ENCODE data around the gene MS4A4A. TPM values are rescaled to one million over a fixed set of nuclear protein-coding genes. Genes with fewer than 3 reads are reported as not detected.

Gene MS4A4A
- total RNA-seq, 4 donors from 2014 or later = 27.8 to 55.8 (median 38.3) TPM

DNA sequence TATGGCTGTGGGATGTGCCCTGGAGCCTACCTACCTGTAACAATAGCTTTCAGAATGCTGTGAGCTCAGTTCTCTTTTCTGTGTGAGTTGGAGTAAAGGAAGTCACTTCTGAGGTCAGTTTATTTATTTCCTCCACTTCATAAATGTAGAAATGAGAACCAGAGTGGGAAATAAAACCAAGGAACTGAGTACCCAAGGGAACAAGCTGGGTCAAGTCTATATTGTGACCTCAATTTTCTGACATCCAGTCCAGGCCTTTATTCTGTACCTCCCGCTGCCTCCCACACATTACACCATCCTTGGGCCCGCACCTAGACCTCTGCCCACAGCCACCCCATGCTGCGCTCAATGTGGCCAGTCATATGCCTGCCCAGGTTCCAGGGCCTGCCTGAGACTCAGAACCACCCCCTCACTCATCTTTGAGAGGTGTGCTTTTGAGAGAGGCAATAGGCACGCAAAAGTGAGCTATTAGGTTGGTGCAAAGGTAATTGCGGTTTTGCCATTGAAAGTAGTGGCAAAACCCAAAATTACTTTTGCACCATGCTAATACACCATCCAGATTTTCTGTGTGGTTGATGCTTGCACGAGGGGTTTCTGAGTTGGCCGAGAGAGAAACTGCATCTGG is 56.4 kb downstream of the MS4A4A start:
- H3K27ac ChIP-seq = no peak overlapping the region
- H3K27me3 ChIP-seq = no peaks in the 10 kb centered on the region
- TF ChIP-seq, protein P1, sequence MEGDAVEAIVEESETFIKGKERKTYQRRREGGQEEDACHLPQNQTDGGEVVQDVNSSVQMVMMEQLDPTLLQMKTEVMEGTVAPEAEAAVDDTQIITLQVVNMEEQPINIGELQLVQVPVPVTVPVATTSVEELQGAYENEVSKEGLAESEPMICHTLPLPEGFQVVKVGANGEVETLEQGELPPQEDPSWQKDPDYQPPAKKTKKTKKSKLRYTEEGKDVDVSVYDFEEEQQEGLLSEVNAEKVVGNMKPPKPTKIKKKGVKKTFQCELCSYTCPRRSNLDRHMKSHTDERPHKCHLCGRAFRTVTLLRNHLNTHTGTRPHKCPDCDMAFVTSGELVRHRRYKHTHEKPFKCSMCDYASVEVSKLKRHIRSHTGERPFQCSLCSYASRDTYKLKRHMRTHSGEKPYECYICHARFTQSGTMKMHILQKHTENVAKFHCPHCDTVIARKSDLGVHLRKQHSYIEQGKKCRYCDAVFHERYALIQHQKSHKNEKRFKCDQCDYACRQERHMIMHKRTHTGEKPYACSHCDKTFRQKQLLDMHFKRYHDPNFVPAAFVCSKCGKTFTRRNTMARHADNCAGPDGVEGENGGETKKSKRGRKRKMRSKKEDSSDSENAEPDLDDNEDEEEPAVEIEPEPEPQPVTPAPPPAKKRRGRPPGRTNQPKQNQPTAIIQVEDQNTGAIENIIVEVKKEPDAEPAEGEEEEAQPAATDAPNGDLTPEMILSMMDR (IDR thresholded peaks at IDR 0.05) = no peak
- peak in 1 of 2 donors; percentile 8 for TF ChIP-seq EP300 (IDR thresholded peaks at IDR 0.05)
- no peak for TF ChIP-seq POLR2A (IDR thresholded peaks at IDR 0.05)
- WGBS, 2 donors = 89 to 91% methylated on average over 7 of the region's 7 CpGs
- H3K4me1 ChIP-seq = no peaks in the 10 kb centered on the region
- no peak for DNase-seq (ENCODE audit: low spot score in 2 of 2)
- H3K4me3 ChIP-seq = no peak overlapping the region
- H3K36me3 ChIP-seq = no peaks in the 10 kb centered on the region
- H3K9me3 ChIP-seq = no peaks in the 10 kb centered on the region

DNA sequence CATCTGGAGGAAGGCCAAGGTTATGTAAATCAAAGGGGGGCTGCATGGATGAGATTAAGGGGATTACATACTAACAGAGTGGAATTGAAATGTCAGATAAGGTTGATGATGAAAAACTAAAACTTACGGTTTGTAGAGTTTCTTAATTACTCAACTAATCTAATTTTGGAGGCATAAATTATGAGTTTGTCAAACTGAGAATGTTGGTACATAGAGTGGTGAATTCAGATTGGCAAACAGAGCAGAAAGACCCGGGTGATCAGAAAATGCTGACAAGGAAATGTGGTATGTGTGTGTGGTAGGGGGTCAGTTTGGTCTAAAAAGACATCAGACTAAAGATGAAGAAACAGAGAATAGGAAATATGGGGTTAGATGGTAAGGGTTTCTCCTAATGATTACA is 57.6 kb downstream of the MS4A4A start:
- no peak for DNase-seq (ENCODE audit: low spot score in 2 of 2)
- H3K36me3 ChIP-seq = no peaks in the 10 kb centered on the region
- 59 to 67% methylated on average over 2 of the region's 2 CpGs for WGBS, 2 donors
- no peaks in the 10 kb centered on the region for H3K9me3 ChIP-seq
- H3K4me3 ChIP-seq = no peak overlapping the region
- H3K27me3 ChIP-seq = no peaks in the 10 kb centered on the region
- H3K27ac ChIP-seq = no peak overlapping the region
- no peaks in the 10 kb centered on the region for H3K4me1 ChIP-seq
- no peak for TF ChIP-seq EP300 (IDR thresholded peaks at IDR 0.05)
- TF ChIP-seq, protein P1 (IDR thresholded peaks at IDR 0.05) = no peak
- no peak for TF ChIP-seq POLR2A (IDR thresholded peaks at IDR 0.05)

DNA sequence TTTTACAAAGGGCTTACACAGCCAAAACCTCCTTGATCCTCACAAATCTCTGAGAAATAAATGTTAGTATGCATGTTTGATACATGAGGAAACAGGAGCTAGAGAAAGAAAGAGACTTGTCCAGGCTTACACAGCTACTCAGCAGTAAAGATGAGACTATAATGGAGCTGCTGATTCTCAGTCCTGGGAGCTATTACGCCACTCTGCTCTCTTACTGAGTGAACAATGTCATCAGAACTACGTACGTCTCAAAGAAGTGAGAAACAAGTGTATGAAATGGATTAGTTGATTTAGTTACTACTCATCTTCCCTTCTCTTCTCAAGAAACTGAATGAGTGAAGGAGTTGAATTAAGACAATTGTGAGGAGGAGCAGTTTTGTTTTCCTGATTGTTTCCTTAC is 58.9 kb downstream of the MS4A4A start:
- 47 to 52% methylated on average over 3 of the region's 3 CpGs for WGBS, 2 donors
- Histone ChIP-seq H3K4me1 (no peaks in the 10 kb centered on the region), H3K4me3 (no peak overlapping the region), H3K27ac (no peak overlapping the region), H3K36me3 (no peaks in the 10 kb centered on the region), H3K27me3 (no peaks in the 10 kb centered on the region), H3K9me3 (no peaks in the 10 kb centered on the region)
- TF ChIP-seq EP300 (IDR thresholded peaks at IDR 0.05) (no peak), POLR2A (IDR thresholded peaks at IDR 0.05) (no peak)
- TF ChIP-seq, protein P1 (IDR thresholded peaks at IDR 0.05) = no peak
- DNase-seq (ENCODE audit: low spot score in 2 of 2) = no peak

DNA sequence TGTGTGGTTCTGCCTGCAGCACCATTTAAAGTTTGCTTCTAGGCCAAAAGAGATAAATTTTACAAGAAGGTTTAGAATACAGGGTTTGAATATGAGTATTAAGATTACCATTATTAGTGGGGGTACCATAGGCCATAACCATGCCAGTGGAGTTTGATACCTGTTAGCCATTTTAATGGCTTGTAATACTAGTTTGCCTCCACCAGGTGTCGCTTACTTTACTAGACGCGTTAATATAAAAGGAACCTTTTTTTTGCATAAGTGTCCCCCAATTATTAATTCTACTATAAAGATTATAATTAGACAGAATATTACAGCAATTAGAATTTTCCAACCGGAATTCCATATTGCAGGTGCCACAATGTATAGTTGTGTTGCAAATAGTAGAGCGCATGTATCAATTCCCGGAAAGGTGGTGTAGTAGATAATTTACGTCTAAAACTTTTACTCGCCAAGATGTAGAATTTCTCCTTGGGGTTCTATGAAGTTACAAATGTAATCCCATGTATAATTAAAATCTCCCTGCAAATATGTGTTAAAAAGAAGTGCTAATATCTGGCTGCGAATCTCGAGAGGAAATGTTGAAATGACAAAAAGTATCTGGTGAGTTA is 62.7 kb downstream of the MS4A4A start:
- 74% methylated on average over 10 of the region's 10 CpGs for WGBS, 2 donors
- Histone ChIP-seq H3K4me3 (no peak overlapping the region), H3K9me3 (no peaks in the 10 kb centered on the region), H3K36me3 (no peaks in the 10 kb centered on the region), H3K4me1 (no peaks in the 10 kb centered on the region), H3K27ac (no peak overlapping the region), H3K27me3 (no peaks in the 10 kb centered on the region)
- no peak for DNase-seq (ENCODE audit: low spot score in 2 of 2)
- TF ChIP-seq, protein P1 (IDR thresholded peaks at IDR 0.05) = peak in 2 of 5 experiments; percentile 21 to 44
- TF ChIP-seq EP300 (IDR thresholded peaks at IDR 0.05) (no peak), POLR2A (IDR thresholded peaks at IDR 0.05) (no peak)

DNA sequence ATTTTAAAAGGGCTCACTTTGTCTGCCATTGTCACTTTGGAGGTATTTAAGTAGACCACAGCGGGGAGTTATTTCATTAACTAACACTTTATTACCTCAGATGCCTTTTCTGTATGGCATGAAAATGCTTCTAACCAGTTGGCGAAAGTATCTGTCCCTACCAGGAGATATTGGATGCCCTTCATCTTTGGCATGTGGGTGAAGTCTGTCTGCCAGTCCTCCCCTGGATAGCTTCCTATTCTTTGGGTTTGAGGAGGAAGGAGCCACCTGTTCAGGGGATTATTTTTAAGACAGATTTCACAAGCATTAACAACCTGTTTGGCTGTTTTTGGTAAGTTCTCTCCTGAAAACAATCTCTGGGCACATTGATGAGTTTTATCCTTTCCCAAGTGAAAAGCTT is 63.7 kb downstream of the MS4A4A start:
- Histone ChIP-seq H3K27ac (no peak overlapping the region), H3K4me1 (no peaks in the 10 kb centered on the region), H3K36me3 (no peaks in the 10 kb centered on the region), H3K9me3 (no peaks in the 10 kb centered on the region), H3K4me3 (no peak overlapping the region), H3K27me3 (no peaks in the 10 kb centered on the region)
- WGBS, 2 donors = 90 to 95% methylated on average over 2 of the region's 2 CpGs
- no peak for DNase-seq (ENCODE audit: low spot score in 2 of 2)
- TF ChIP-seq, protein P1 (IDR thresholded peaks at IDR 0.05) = no peak
- TF ChIP-seq EP300 (IDR thresholded peaks at IDR 0.05) (no peak), POLR2A (IDR thresholded peaks at IDR 0.05) (no peak)

Measured in tibial nerve (tissue), 4 donors.